HG03103 (cell line): ENCODE measurements around the gene STX16.

Source experiments
- ATAC-seq: cut with Tn5 transposase; IDR thresholded peaks from one replicate; pipeline ENCODE4 v1.9.1; 2021; ENCODE audit warnings: low read depth; ENCODE audit not compliant: unreplicated experiment

STX16 gene

GRCh38 chr20:58618351-58619076, 32.6 kb upstream of the STX16 start:
- ATAC-seq: no peak

- ATAC-seq: no peak
Observed at GRCh38 chr20:58619077-58619863, 31.8 kb upstream of the STX16 start.

DNA sequence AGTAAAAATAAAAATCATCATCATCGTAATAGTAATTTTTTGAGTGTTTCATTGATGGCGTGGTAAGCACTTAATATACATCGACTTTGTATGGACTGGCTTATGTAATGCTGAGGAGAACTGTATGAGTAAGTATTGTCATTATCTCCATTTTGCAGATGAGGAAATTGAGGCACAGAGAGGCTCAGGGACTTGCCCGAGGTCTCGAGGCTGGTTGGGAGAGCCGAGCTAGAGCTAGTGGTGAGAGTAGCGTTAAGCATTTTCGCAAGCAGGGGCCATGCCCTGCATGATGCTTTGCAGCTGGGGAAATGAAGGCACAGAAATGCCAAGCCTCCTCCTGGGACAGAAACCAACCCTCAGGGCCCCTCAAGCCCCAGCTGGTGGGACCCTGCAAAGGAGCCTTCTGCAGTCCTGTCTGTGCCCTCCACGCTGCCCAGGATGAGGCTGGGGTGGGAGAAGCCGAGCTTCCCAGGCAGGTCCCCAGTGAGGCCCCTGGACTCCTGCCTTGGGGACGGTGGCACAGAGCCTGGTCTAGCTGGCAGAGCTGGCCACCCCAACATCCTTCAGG, 31.1 kb upstream of the STX16 start:
- no peak for ATAC-seq

GRCh38 chr20:58621906-58622548, 29.1 kb upstream of the STX16 start:
- no peak for ATAC-seq

DNA sequence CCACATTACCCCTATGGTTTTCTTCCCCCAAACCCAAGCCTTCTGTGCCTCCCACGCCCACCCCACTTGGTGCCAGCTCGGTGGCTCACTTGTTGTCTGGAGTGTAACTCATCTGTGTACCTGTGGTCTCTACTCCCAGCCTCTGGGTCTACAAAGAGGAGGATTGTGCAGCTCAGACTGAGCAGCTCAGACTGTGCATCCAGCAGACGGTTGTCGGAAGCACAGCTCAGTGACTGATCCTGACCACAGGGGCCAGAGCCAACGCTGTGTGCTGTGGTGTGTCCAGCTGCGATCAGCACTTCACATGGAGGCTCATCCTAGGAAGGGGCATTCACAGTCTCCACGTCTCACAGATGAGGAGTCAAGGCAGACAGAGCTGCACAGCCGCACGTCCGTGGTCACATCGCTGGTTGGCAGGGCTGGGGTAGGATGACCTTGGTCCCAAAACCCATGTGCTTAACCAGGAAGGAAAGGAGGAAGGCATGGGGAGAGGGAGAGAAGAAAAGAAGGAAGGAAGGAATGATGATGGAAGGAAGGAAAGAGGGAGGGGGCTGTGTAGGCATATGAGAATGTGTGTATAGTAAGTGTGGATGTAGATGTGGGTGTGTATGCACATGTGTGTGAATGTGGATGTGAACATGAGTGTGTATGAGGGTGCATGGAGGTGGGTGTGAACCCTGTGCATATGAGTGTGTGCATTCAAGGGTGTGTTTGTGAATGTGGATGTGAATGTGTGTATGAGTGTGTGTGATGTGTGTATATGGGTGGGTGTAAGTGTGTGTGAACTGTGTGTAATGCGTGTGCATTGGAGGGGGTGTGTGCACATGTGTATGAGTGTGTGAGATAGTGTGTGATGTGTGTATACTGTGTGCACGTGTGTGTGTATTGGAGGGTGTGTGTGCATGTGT, 28.2 kb upstream of the STX16 start:
- ATAC-seq: no peak

DNA sequence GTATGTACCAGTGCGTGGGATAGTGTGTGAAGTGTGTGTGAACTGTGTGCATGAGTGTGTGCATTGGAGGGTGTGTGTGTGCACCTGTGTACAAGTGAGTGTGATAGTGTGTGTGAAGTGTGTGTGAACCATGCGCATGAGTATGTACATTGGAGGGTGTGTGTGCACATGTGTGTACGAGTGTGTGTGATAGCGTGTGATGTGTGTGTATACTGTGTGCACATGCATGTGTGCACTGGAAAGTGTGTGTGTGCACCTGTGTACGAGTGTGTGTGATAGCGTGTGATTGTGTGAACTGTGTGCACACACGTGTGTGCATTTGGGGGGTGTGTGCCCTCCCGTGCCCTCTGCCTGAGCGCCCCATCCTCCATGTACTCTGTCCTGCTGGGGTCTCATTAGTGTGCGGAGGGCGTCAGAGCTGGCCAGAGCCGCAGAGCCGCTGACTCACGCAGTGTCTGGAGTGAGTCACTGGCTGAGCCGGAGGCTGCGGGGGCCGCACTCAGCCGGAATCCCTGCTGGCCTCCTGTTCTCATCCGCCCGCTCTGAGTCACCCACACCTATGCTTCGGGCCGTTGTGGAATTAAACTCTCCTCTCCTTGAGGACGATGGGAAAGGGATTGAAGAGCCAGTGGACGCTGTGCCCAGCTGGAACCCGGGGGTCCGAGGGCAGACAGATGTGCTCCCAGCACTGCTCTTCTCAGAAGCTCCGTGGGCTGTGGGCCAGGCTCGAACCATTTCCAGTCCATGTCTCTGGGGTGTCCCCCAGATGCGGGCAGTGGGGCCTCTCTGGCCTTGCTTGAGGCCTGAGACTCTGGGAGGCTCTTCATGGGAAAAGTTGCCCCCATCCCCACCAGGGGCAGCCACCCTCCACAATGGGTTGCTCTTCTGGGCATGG, 27.3 kb upstream of the STX16 start:
- ATAC-seq: no peak

GRCh38 chr20:58624687-58625086, 26.4 kb upstream of the STX16 start:
- ATAC-seq: no peak

DNA sequence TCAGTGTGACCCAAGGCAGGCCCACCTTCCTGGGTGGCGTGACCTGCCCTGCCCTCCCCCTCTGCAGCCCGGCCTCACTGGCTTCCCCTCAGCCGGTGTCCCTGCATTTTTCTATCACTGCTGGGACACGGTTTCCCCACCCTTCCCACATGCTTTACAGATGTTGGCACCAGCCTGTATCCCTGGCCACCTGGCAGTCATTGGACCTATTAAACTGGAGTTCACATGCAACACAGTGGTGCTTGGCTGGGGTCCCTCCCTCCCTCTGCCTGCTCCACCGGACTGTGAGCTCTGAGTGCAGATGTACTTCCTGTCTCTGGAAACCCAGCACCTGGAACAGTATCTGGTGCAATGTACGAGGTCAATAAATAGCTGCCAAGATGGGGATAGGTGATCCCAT, 25.5 kb upstream of the STX16 start:
- ATAC-seq: no peak

DNA sequence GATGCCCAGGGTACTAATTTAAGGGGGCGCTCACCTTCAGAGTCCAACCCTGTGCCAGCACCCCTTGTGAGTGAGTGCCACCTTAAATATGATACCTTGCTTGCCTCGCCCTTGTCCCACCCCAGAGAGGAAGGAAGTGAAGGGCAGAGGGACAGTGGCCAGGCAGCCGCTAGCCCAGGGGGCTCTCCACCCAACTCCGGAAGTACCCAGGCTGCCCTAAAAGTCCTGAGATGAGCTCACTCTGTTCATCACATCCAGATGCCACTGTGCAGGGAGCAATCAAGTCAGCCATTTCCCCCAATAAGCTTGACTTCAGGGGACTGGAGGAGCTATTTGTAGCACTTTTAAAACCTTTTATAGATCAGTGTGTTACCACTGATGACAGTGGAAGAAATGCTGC, 25.0 kb upstream of the STX16 start:
- no peak for ATAC-seq

- no peak for ATAC-seq
Observed at GRCh38 chr20:58627212-58628072, 23.6 kb upstream of the STX16 start.

DNA sequence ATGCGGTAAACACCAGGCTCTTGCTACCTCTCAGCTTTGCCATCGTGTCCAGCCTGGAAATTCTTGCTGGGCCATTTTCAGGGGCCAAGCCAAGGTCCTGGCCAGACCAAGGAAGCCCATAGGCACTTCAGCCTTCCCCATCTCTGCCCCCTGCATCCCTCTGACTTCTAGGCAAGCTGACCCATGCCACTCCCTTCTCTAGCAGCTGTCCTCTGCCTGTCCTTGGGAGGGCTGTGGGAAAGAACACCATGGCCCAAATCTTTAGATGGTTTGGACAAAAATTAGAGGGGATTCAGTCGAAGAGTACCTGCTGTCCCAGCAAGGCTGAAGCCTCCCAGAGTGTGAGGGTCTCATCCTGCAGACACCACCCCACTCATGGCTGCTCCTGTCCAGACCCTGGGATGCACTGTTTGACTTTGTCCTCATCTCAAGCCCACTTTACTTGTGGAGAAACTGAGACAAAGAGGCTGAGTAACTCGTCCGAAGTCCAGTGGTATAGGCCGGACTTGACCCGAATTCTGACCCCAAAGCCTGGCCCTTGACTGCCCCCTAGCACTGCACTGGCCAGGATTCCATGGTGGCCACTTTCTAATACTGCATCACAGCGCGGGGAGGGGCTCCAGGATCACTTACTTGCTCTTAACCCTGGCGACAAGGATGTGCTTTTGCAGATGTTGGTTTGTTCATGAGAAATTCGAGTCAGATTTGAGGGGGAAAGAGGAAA, 22.4 kb upstream of the STX16 start:
- no peak for ATAC-seq

DNA sequence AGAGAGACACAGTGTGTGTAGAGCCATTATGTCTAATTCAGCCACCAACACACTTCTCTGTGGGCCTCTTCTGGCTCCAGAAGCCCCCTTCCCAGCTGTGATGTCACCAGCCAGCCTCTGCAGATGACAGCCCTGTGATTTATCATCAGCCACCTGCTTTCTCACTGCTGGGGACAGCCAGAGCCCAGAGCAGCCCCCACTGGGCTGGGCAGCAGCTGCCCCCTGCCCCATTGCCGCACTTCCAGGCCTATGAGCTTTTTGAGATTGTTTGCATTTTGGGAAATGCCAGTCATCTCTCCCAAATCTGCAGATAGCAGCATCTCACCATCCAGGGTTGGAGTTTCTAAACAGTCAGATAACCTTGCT, 21.9 kb upstream of the STX16 start:
- ATAC-seq: no peak

GRCh38 chr20:58630063-58630462, 21.0 kb upstream of the STX16 start:
- ATAC-seq: no peak

- ATAC-seq: no peak
Observed at GRCh38 chr20:58633161-58634053, 17.7 kb upstream of the STX16 start.

GRCh38 chr20:58634059-58634458, 17.0 kb upstream of the STX16 start:
- ATAC-seq: no peak

- ATAC-seq: no peak
Observed at GRCh38 chr20:58634521-58635278, 16.4 kb upstream of the STX16 start.
